Progenitor cell of endocrine pancreas (in vitro differentiated cells): ENCODE measurements around the gene P3R3URF. TPM values are rescaled to one million over a fixed set of nuclear protein-coding genes. Genes with fewer than 3 reads are reported as not detected.
A peak's percentile ranks its signal among the peaks of the same experiment; 100 is the strongest.
"Not testable (repeated sequence)": the region's sequence is repeated elsewhere in the genome, so short reads cannot be mapped to it uniquely, and the experiment has no call there.

ENCODE experiments used
- DNase-seq: peaks from one replicate; pipeline ENCODE4 v3.0.0; 2021; ENCODE audit warnings: low spot score; ENCODE audit not compliant: unreplicated experiment
- H3K27ac Mint-ChIP-seq: 2 replicates; pipeline ENCODE4 v1.8.0; 2021; ENCODE audit warnings: mild to moderate bottlenecking, moderate library complexity, mixed read lengths
- H3K27me3 Mint-ChIP-seq: 2 replicates; pipeline ENCODE4 v1.8.0; 2021; ENCODE audit warnings: mixed read lengths
- H3K36me3 Mint-ChIP-seq: 2 replicates; pipeline ENCODE4 v1.8.0; 2022; ENCODE audit warnings: mixed read lengths; ENCODE audit not compliant: insufficient read depth
- H3K4me1 Mint-ChIP-seq: 2 replicates; pipeline ENCODE4 v1.8.0; 2021; ENCODE audit warnings: low read depth, mixed read lengths
- H3K4me3 Mint-ChIP-seq: 2 replicates; pipeline ENCODE4 v1.8.0; 2021; ENCODE audit warnings: low read depth, mild to moderate bottlenecking, moderate library complexity, mixed read lengths
- H3K9me3 Mint-ChIP-seq: 2 replicates; pipeline ENCODE4 v1.8.0; 2021; ENCODE audit warnings: low read depth, mixed read lengths
- CTCF ChIP-seq: fragments of 200-600 bp; sonication (generic); IDR thresholded peaks from one replicate; pipeline ENCODE4 v1.5.0; 2021; ENCODE audit warnings: antibody characterized with exemption, mild to moderate bottlenecking; ENCODE audit not compliant: unreplicated experiment
- long read RNA-seq: library from polyadenylated mRNA; unstranded; transcript quantifications from one replicate; pipeline ENCODE4 v2.0.0, GENCODE V29; 2020
- total RNA-seq: library from RNA; stranded (reverse); gene quantifications from 2 replicates; pipeline ENCODE4 v1.2.1, GENCODE V29; 2021

Gene P3R3URF
- total RNA-seq = not detected in 2 replicates
- long read RNA-seq = 0 reads

GRCh38 chr1:46176211-46176865 is at the start of gene P3R3URF:
P3R3URF (minus strand) TSS chr1:46176488; CDS start chr1:46176471, 17 bp downstream.
- Mint-ChIP-seq H3K9me3 (no peaks in the 10 kb centered on the region), H3K4me1 (no peaks in the 10 kb centered on the region), H3K36me3 (no peaks in the 10 kb centered on the region), H3K4me3 (no peak within 1 kb of the TSS), H3K27ac (no peak within 1 kb of the TSS), H3K27me3 (peaks cover 8% of the 10 kb centered on the region)
- DNase-seq = no peak
- TF ChIP-seq CTCF = no peak

GRCh38 chr1:46224966-46225365 is 48.7 kb upstream of the P3R3URF start:
- Mint-ChIP-seq H3K4me1 (no peaks in the 10 kb centered on the region), H3K27ac (no peak overlapping the region), H3K36me3 (no peaks in the 10 kb centered on the region), H3K27me3 (no peaks in the 10 kb centered on the region), H3K4me3 (no peak overlapping the region), H3K9me3 (no peaks in the 10 kb centered on the region)
- TF ChIP-seq CTCF = no peak
- no peak for DNase-seq

GRCh38 chr1:46223472-46223943 is 47.2 kb upstream of the P3R3URF start:
- Mint-ChIP-seq H3K36me3 (no peaks in the 10 kb centered on the region), H3K27me3 (no peaks in the 10 kb centered on the region), H3K4me3 (no peak overlapping the region), H3K27ac (no peak overlapping the region), H3K9me3 (no peaks in the 10 kb centered on the region), H3K4me1 (no peaks in the 10 kb centered on the region)
- DNase-seq = peak; percentile 35
- TF ChIP-seq CTCF = peak; percentile 94

- not testable (repeated sequence) for H3K27me3 Mint-ChIP-seq, H3K9me3 Mint-ChIP-seq, H3K36me3 Mint-ChIP-seq, H3K4me3 Mint-ChIP-seq, H3K27ac Mint-ChIP-seq, DNase-seq, H3K4me1 Mint-ChIP-seq
Measured at GRCh38 chr1:46223055-46223454, 46.8 kb upstream of the P3R3URF start.

GRCh38 chr1:46221749-46222148 is 45.5 kb upstream of the P3R3URF start:
- no peak overlapping the region for H3K27ac Mint-ChIP-seq
- H3K27me3 Mint-ChIP-seq = no peaks in the 10 kb centered on the region
- H3K4me1 Mint-ChIP-seq = no peaks in the 10 kb centered on the region
- no peak for DNase-seq
- H3K9me3 Mint-ChIP-seq = no peaks in the 10 kb centered on the region
- H3K36me3 Mint-ChIP-seq = no peaks in the 10 kb centered on the region
- no peak for TF ChIP-seq CTCF
- H3K4me3 Mint-ChIP-seq = no peak overlapping the region

- no peak for TF ChIP-seq CTCF
- H3K27ac Mint-ChIP-seq = no peak overlapping the region
- H3K27me3 Mint-ChIP-seq = no peaks in the 10 kb centered on the region
- H3K4me1 Mint-ChIP-seq = no peaks in the 10 kb centered on the region
- H3K9me3 Mint-ChIP-seq = no peaks in the 10 kb centered on the region
- no peak for DNase-seq
- no peak overlapping the region for H3K4me3 Mint-ChIP-seq
- no peaks in the 10 kb centered on the region for H3K36me3 Mint-ChIP-seq
Measured at GRCh38 chr1:46220808-46221207, 44.5 kb upstream of the P3R3URF start.
